HepG2 (cell line): Measurements from ENCODE around the gene PRDM15. TPM values are rescaled to one million over a fixed set of nuclear protein-coding genes. Genes with fewer than 3 reads are reported as not detected.
A peak's percentile ranks its signal among the peaks of the same experiment; 100 is the strongest.

Source experiments
- AGO2 ChIP-seq: fragments of 200-400 bp; formaldehyde crosslinking; optimal IDR thresholded peaks from 2 replicates; pipeline ENCODE3; 2017; ENCODE audit warnings: mild to moderate bottlenecking, low read depth, low read length, moderate library complexity
- HDAC1 ChIP-seq: sonication (generic); formaldehyde crosslinking; IDR thresholded peaks from 2 replicates; pipeline ENCODE4 v1.5.1; 2020; ENCODE audit warnings: mild to moderate bottlenecking, missing genetic modification reagents
- MXI1 ChIP-seq: IDR thresholded peaks from 3 replicates; pipeline ENCODE4 v1.6.1; 2012; ENCODE audit warnings: low read depth, low read length, inconsistent platforms, borderline replicate concordance
- NONO ChIP-seq, 2 experiments: fragments of 450-650 bp in 1 of 2; sonication (generic) in 1 of 2; formaldehyde crosslinking in 1 of 2; IDR thresholded peaks in 1 of 2; conservative IDR thresholded peaks in 1 of 2; 2 replicates each; pipeline versions ENCODE4 v1.6.1 to v1.8.0; 2017 to 2022; ENCODE audit warnings: mild to moderate bottlenecking in 1 of 2, missing genetic modification reagents in 1 of 2, moderate library complexity in 1 of 2
- PRDM10 ChIP-seq: sonication (generic); formaldehyde crosslinking; IDR thresholded peaks from 2 replicates; pipeline ENCODE4 v1.4.0; 2020; ENCODE audit warnings: low read depth, missing genetic modification reagents
- YEATS4 ChIP-seq: sonication (generic); formaldehyde crosslinking; IDR thresholded peaks from 2 replicates; pipeline ENCODE4 v1.4.0; 2020; ENCODE audit warnings: missing genetic modification reagents, borderline replicate concordance
- ZBTB26 ChIP-seq: IDR thresholded peaks from 2 replicates; pipeline ENCODE4 v1.6.1; 2016; ENCODE audit warnings: missing compliant biosample characterization, missing genetic modification reagents, borderline replicate concordance
- ZNF318 ChIP-seq: sonication (generic); formaldehyde crosslinking; IDR thresholded peaks from 2 replicates; pipeline ENCODE4 v1.4.0; 2020; ENCODE audit warnings: mild to moderate bottlenecking, missing genetic modification reagents
- ZNF691 ChIP-seq: sonication (generic); formaldehyde crosslinking; IDR thresholded peaks from 2 replicates; pipeline ENCODE4 v1.4.0; 2020; ENCODE audit warnings: missing genetic modification reagents, low read depth, mild to moderate bottlenecking, borderline replicate concordance
- polyA plus RNA-seq, 8 experiments: library from polyadenylated mRNA; depleted of rRNA in 3 of 8; stranded (reverse) in 7 of 8; unstranded in 1 of 8; fragments of >200 nt; fragmentation: Illumina TruSeq in 4 of 8; extraction: Trizol in 4 of 8; gene quantifications; 2 replicates each; pipeline versions ENCODE4 v1.2.1 to v1.2.3, GENCODE V29; 2011 to 2016; ENCODE audit warnings: low read depth in 4 of 8, missing spikeins in 1 of 8, mixed read lengths in 1 of 8; ENCODE audit not compliant: insufficient read depth in 1 of 8
- total RNA-seq, 5 experiments: library from RNA; depleted of rRNA; stranded (reverse); fragments of >200 nt; fragmentation: Illumina TruSeq; extraction: Trizol; gene quantifications; 2 replicates each; pipeline ENCODE4 v1.2.3, GENCODE V29; 2016; ENCODE audit warnings: low read depth in 1 of 5

PRDM15 gene
- total and polyA plus RNA-seq, 2 of the 13 experiments (the other 11 are each of a cell fraction or from before 2014, with no cell fraction given) = 4.0 to 6.9 TPM

GRCh38 chr21:41877901-41878830 lies 978 bp downstream of the PRDM15 start (continued):
- TF ChIP-seq PRDM10 (0 out of 2 replicates have a peak, but pooled peaks have one; percentile 40), NONO (IDR thresholded peaks at IDR 0.05) (no peak), NONO (CRISPR knock-in tag; conservative IDR thresholded peaks at IDR 0.05) (0 out of 2 replicates have a peak, but pooled peaks have one; percentile 20), YEATS4 (CRISPR knock-in tag) (peak; percentile 29; the same call in 1 of the 2 replicates), ZBTB26 (CRISPR knock-in tag) (no peak), ZNF691 (no peak), ZNF318 (CRISPR knock-in tag) (0 out of 2 replicates have a peak, but pooled peaks have one; percentile 22), MXI1 (0 out of 3 replicates have a peak, but pooled peaks have one; percentile 7), AGO2 (peak; percentile 39), HDAC1 (no peak)
